ENCODE data around the gene INSC. TPM values are rescaled to one million over a fixed set of nuclear protein-coding genes. Genes with fewer than 3 reads are reported as not detected.

INSC gene
- total RNA-seq, 4 donors from 2014 or later: not detected

GRCh38 chr11:15233371-15234165, 118.8 kb downstream of the INSC start:
- TF ChIP-seq POLR2A (IDR thresholded peaks at IDR 0.05) (no peak), CTCF (IDR thresholded peaks at IDR 0.05 in 4 of 5, conservative IDR thresholded peaks at IDR 0.05 in 1 of 5) (no peak)
- no peak for ATAC-seq
- in situ Hi-C loops (cut with MboI; ENCODE audit: low sequenced_read_pairs in 4 of 4): no loop called here

GRCh38 chr11:15234796-15235195, 120.1 kb downstream of the INSC start:
- no peak overlapping the region for H3K27ac ChIP-seq
- intact Hi-C loops (cut with DNase I; ENCODE audit: low total_unique reads) (no loop called here), in situ Hi-C loops (cut with MboI; ENCODE audit: low sequenced_read_pairs in 4 of 4) (no loop called here)

More at GRCh38 chr11:15233371-15234165, 118.8 kb downstream of the INSC start:
- Histone ChIP-seq H3K36me3 (no peaks in the 10 kb centered on the region), H3K4me3 (no peak overlapping the region), H3K4me1 (no peaks in the 10 kb centered on the region), H3K27me3 (no peaks in the 10 kb centered on the region), H3K27ac (no peak overlapping the region), H3K9me3 (no peaks in the 10 kb centered on the region)
- no peak for DNase-seq
- intact Hi-C loops (cut with DNase I; ENCODE audit: low total_unique reads): no loop called here

DNA sequence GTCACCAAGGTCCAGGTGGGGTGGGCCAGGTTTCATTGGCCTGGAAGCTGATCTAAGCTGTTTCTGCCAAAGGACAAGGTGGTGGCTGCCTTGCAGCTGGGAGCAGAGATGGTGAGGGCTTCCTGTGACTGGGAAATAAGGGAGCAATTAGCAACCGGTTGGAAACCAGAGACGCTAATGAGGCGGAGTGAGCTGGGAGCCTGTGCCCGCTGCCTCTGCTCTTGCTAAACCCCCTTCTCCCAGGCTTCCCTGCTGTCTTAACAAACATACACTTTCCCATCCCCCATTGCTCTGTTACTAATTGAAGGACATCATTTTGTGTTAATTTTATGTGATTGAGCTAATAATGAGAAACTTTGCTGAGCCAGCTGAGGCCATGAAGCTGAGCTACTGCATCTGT, 121.8 kb downstream of the INSC start:
- in situ Hi-C loops (cut with MboI; ENCODE audit: low sequenced_read_pairs in 4 of 4) (no loop called here), intact Hi-C loops (cut with DNase I; ENCODE audit: low total_unique reads) (no loop called here)
- Histone ChIP-seq H3K4me1 (no peaks in the 10 kb centered on the region), H3K27ac (no peak overlapping the region), H3K4me3 (no peak overlapping the region), H3K9me3 (no peaks in the 10 kb centered on the region), H3K27me3 (no peaks in the 10 kb centered on the region), H3K36me3 (no peaks in the 10 kb centered on the region)
- ATAC-seq (no peak), DNase-seq (no peak)
- TF ChIP-seq POLR2A (IDR thresholded peaks at IDR 0.05): no peak
- TF ChIP-seq CTCF (IDR thresholded peaks at IDR 0.05 in 4 of 5, conservative IDR thresholded peaks at IDR 0.05 in 1 of 5): no peak

More at GRCh38 chr11:15234796-15235195, 120.1 kb downstream of the INSC start:
- no peaks in the 10 kb centered on the region for H3K36me3 ChIP-seq
- TF ChIP-seq CTCF (IDR thresholded peaks at IDR 0.05 in 4 of 5, conservative IDR thresholded peaks at IDR 0.05 in 1 of 5): no peak
- no peak for TF ChIP-seq POLR2A (IDR thresholded peaks at IDR 0.05)
- no peak overlapping the region for H3K4me3 ChIP-seq
- H3K4me1 ChIP-seq: no peaks in the 10 kb centered on the region
- no peak for DNase-seq
- H3K27me3 ChIP-seq: no peaks in the 10 kb centered on the region
- no peaks in the 10 kb centered on the region for H3K9me3 ChIP-seq
- ATAC-seq: no peak

DNA sequence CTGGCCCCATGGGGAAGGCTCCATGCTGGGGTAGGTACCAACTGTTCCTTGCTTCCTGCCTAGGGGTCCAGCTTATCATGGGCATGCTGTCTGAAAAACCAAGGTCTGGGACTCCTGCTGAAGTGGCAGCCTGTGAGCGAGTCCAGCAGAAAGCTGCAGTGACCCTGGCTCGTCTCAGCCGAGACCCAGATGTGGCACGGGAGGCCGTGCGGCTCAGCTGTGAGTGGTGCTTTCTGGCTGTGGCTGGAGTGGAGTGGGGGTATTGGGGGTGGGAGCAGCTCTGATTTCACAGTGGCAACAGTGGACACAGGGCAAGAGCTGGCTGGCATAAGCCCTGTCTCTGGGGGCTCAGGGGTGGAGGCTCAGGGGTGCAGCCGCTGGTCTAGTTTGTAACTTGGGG, 124.1 kb downstream of the INSC start:
- ATAC-seq (no peak), DNase-seq (no peak)
- TF ChIP-seq POLR2A (IDR thresholded peaks at IDR 0.05): no peak
- TF ChIP-seq CTCF (IDR thresholded peaks at IDR 0.05 in 4 of 5, conservative IDR thresholded peaks at IDR 0.05 in 1 of 5): no peak
- Histone ChIP-seq H3K27ac (no peak overlapping the region), H3K36me3 (no peaks in the 10 kb centered on the region), H3K4me3 (no peak overlapping the region), H3K9me3 (no peaks in the 10 kb centered on the region), H3K27me3 (no peaks in the 10 kb centered on the region), H3K4me1 (no peaks in the 10 kb centered on the region)
- intact Hi-C loops (cut with DNase I; ENCODE audit: low total_unique reads): no loop called here
- in situ Hi-C loops (cut with MboI; ENCODE audit: low sequenced_read_pairs in 4 of 4): no loop called here
